Neuronal stem cell (in vitro differentiated cells): ENCODE data around the gene RPL10A.
A peak's percentile ranks its signal among the peaks of the same experiment; 100 is the strongest.

Source experiments
- DNase-seq: peaks from one replicate; pipeline ENCODE4 v3.0.0-alpha.2; 2013; ENCODE audit warnings: low spot score
- H2AFZ ChIP-seq: one replicate; pipeline ENCODE4 v1.6.1; 2013; ENCODE audit warnings: mild to moderate bottlenecking, low read length, inconsistent platforms
- H2AK5ac ChIP-seq: 2 replicates; pipeline ENCODE4 v1.6.1; 2013; ENCODE audit warnings: low read depth, mild to moderate bottlenecking, inconsistent platforms, low read length, moderate library complexity, mixed read lengths
- H2BK120ac ChIP-seq: 2 replicates; pipeline ENCODE4 v1.6.1; 2013; ENCODE audit warnings: low read depth, mild to moderate bottlenecking, inconsistent platforms, low read length, moderate library complexity, mixed read lengths
- H2BK12ac ChIP-seq: one replicate; pipeline ENCODE4 v1.6.1; 2013; ENCODE audit warnings: low read length, inconsistent platforms
- H2BK15ac ChIP-seq: 2 replicates; pipeline ENCODE4 v1.6.1; 2013; ENCODE audit warnings: mild to moderate bottlenecking, low read length, inconsistent platforms, mixed read lengths
- H2BK5ac ChIP-seq: one replicate; pipeline ENCODE4 v1.6.1; 2013; ENCODE audit warnings: inconsistent platforms, mild to moderate bottlenecking, low read length, moderate library complexity
- H3K14ac ChIP-seq: one replicate; pipeline ENCODE4 v1.6.1; 2013; ENCODE audit warnings: low read length, inconsistent platforms
- H3K18ac ChIP-seq: 2 replicates; pipeline ENCODE4 v1.6.1; 2013; ENCODE audit warnings: low read length, inconsistent platforms
- H3K23ac ChIP-seq: 2 replicates; pipeline ENCODE4 v1.6.1; 2013; ENCODE audit warnings: low read depth, mild to moderate bottlenecking, mixed read lengths, low read length, inconsistent platforms; ENCODE audit not compliant: poor library complexity
- H3K27ac ChIP-seq: replicated peaks from 3 replicates; pipeline ENCODE4 v1.5.1; 2013; ENCODE audit warnings: low read length, inconsistent platforms
- H3K27me3 ChIP-seq, 3 experiments: 2 replicates each; pipeline ENCODE4 v1.6.1; 2013; ENCODE audit warnings: low read length in 3 of 3, mild to moderate bottlenecking in 2 of 3, inconsistent platforms in 1 of 3, low read depth in 1 of 3, mixed read lengths in 1 of 3, moderate library complexity in 1 of 3; ENCODE audit not compliant: control insufficient read depth in 3 of 3, insufficient read depth in 3 of 3
- H3K36me3 ChIP-seq, 2 donors: replicated peaks in 1 of 2; 2 replicates each; pipeline ENCODE4 v1.6.1; 2013; ENCODE audit warnings: low read length in 2 of 2; ENCODE audit not compliant: control insufficient read depth in 2 of 2, insufficient read depth in 2 of 2
- H3K4ac ChIP-seq: 2 replicates; pipeline ENCODE4 v1.6.1; 2013; ENCODE audit warnings: inconsistent platforms, mild to moderate bottlenecking, low read length, moderate library complexity
- H3K4me1 ChIP-seq, 2 donors: 1 replicate in 1 of 2; 2 replicates in 1 of 2; pipeline ENCODE4 v1.6.1; 2013; ENCODE audit warnings: low read length in 2 of 2, low read depth in 1 of 2; ENCODE audit not compliant: control insufficient read depth in 2 of 2, insufficient read depth in 1 of 2
- H3K4me2 ChIP-seq: one replicate; pipeline ENCODE4 v1.6.1; 2013; ENCODE audit warnings: mild to moderate bottlenecking, low read length, inconsistent platforms; ENCODE audit not compliant: insufficient read depth, poor library complexity, severe bottlenecking
- H3K4me3 ChIP-seq, 2 donors: 2 replicates each; pipeline ENCODE4 v1.5.1; 2013; ENCODE audit warnings: low read length in 2 of 2, mild to moderate bottlenecking in 2 of 2, inconsistent platforms in 1 of 2, moderate library complexity in 1 of 2
- H3K79me1 ChIP-seq: one replicate; pipeline ENCODE4 v1.6.1; 2013; ENCODE audit warnings: low read depth, mild to moderate bottlenecking, inconsistent platforms, low read length, moderate library complexity
- H3K9ac ChIP-seq: one replicate; pipeline ENCODE4 v1.6.1; 2013; ENCODE audit warnings: mild to moderate bottlenecking, low read depth, low read length, inconsistent platforms; ENCODE audit not compliant: poor library complexity
- H3K9me3 ChIP-seq, 2 donors: replicated peaks in 1 of 2; 2 replicates each; pipeline versions ENCODE3 to v1.6.1; 2013; ENCODE audit warnings: low read length in 2 of 2, mild to moderate bottlenecking in 2 of 2, inconsistent platforms in 1 of 2, low read depth in 1 of 2, mixed read lengths in 1 of 2, moderate library complexity in 1 of 2; ENCODE audit not compliant: control insufficient read depth in 2 of 2, insufficient read depth in 1 of 2
- H4K8ac ChIP-seq: one replicate; pipeline ENCODE4 v1.6.1; 2013; ENCODE audit warnings: low read depth, mild to moderate bottlenecking, inconsistent platforms, low read length, moderate library complexity
- H4K91ac ChIP-seq: one replicate; pipeline ENCODE4 v1.6.1; 2013; ENCODE audit warnings: low read length, low read depth, mild to moderate bottlenecking, inconsistent platforms; ENCODE audit not compliant: poor library complexity
- WGBS, 2 donors: extraction: QIAGEN DNeasy Blood & Tissue Kit; methylation state at CpG; one replicate each; pipeline ENCODE4 v1.1.7; 2013; ENCODE audit warnings: missing lambda C conversion rate in 2 of 2, mixed read lengths in 1 of 2; ENCODE audit not compliant: insufficient read length in 2 of 2, insufficient replicate concordance in 1 of 2; ENCODE audit errors: extremely low coverage in 2 of 2; 5-methylcytosine and 5-hydroxymethylcytosine counted together

The RPL10A gene

GRCh38 chr6:35501784-35502183 is 33.6 kb downstream of the RPL10A start:
- Histone ChIP-seq H2AFZ (no peak overlapping the region), H2AK5ac (no peak overlapping the region)

GRCh38 chr6:35503534-35503933 is 35.3 kb downstream of the RPL10A start:
- H3K27me3 ChIP-seq: no peaks in the 10 kb centered on the region
- no peaks in the 10 kb centered on the region for H3K79me1 ChIP-seq
- no peaks in the 10 kb centered on the region for H3K9me3 ChIP-seq
- no peak overlapping the region for H2BK5ac ChIP-seq
- DNase-seq: no peak
- no peak overlapping the region for H3K4me3 ChIP-seq
- H2BK12ac ChIP-seq: peak overlapping the region; percentile 52
- peaks cover 13 to 15% of the 10 kb centered on the region in 2 donors for H3K4me1 ChIP-seq
- H3K9ac ChIP-seq: no peak overlapping the region
- H3K27ac ChIP-seq: no peak overlapping the region
- no peak overlapping the region for H3K14ac ChIP-seq
- no peak overlapping the region for H4K91ac ChIP-seq
- H3K18ac ChIP-seq: peak overlapping the region; percentile 58
- H2BK120ac ChIP-seq: no peak overlapping the region
- no CpG with 5 or more reads among the region's 15 CpGs for WGBS, 2 donors
- peak overlapping the region; percentile 29 for H3K23ac ChIP-seq
- no peak overlapping the region for H3K4me2 ChIP-seq
- no peaks in the 10 kb centered on the region for H3K36me3 ChIP-seq
- no peak overlapping the region for H4K8ac ChIP-seq
- peak overlapping the region; percentile 40 for H2AK5ac ChIP-seq
- peak overlapping the region; percentile 4 for H2BK15ac ChIP-seq
- H3K4ac ChIP-seq: no peak overlapping the region
- no peak overlapping the region for H2AFZ ChIP-seq

More at GRCh38 chr6:35501784-35502183, 33.6 kb downstream of the RPL10A start:
- Histone ChIP-seq H3K18ac (no peak overlapping the region), H3K4me1 (peaks cover 14 to 17% of the 10 kb centered on the region in 2 donors), H3K4me3 (no peak overlapping the region), H3K23ac (no peak overlapping the region), H2BK15ac (no peak overlapping the region), H3K4ac (no peak overlapping the region), H3K14ac (no peak overlapping the region), H4K8ac (no peak overlapping the region), H2BK12ac (no peak overlapping the region), H3K27ac (no peak overlapping the region), H3K36me3 (no peaks in the 10 kb centered on the region), H4K91ac (no peak overlapping the region), H2BK5ac (no peak overlapping the region), H3K9me3 (no peaks in the 10 kb centered on the region), H3K4me2 (no peak overlapping the region), H3K27me3 (no peaks in the 10 kb centered on the region), H3K79me1 (no peaks in the 10 kb centered on the region), H2BK120ac (no peak overlapping the region), H3K9ac (no peak overlapping the region)
- no CpG with 5 or more reads among the region's 2 CpGs for WGBS, 2 donors
- no peak for DNase-seq

GRCh38 chr6:35505999-35506412 is 37.8 kb downstream of the RPL10A start:
- Histone ChIP-seq H2AK5ac (peak overlapping the region; percentile 9), H3K27ac (no peak overlapping the region), H3K36me3 (no peaks in the 10 kb centered on the region), H3K27me3 (peaks cover 0 to 7% (median under 1%) of the 10 kb centered on the region in 3 experiments), H3K4me1 (peaks cover 13 to 21% of the 10 kb centered on the region in 2 donors), H3K4me3 (no peak overlapping the region), H2BK120ac (peak overlapping the region; percentile 43), H3K79me1 (no peaks in the 10 kb centered on the region), H3K9ac (no peak overlapping the region), H2BK12ac (peak overlapping the region; percentile 78), H2BK5ac (no peak overlapping the region), H3K14ac (peak overlapping the region; percentile 57), H2BK15ac (peak overlapping the region; percentile 68), H3K18ac (peak overlapping the region; percentile 81), H4K91ac (no peak overlapping the region), H3K9me3 (no peaks in the 10 kb centered on the region), H2AFZ (peak overlapping the region; percentile 55), H3K23ac (peak overlapping the region; percentile 70), H3K4me2 (no peak overlapping the region), H4K8ac (no peak overlapping the region), H3K4ac (peak overlapping the region; percentile 93)
- no CpG with 5 or more reads among the region's 21 CpGs for WGBS, 2 donors
- no peak for DNase-seq

- no peak overlapping the region for H2BK15ac ChIP-seq
These were observed 38.3 kb downstream of the RPL10A start for GRCh38 chr6:35506536-35506935.

More at GRCh38 chr6:35506536-35506935, 38.3 kb downstream of the RPL10A start:
- Histone ChIP-seq H2BK5ac (no peak overlapping the region), H2AK5ac (no peak overlapping the region), H4K91ac (no peak overlapping the region), H4K8ac (no peak overlapping the region), H3K18ac (no peak overlapping the region), H3K9me3 (no peaks in the 10 kb centered on the region), H3K23ac (no peak overlapping the region), H3K27ac (no peak overlapping the region), H3K14ac (no peak overlapping the region), H3K4me3 (no peak overlapping the region), H2BK120ac (no peak overlapping the region), H2BK12ac (no peak overlapping the region), H3K27me3 (peaks cover 0 to 9% (median 5%) of the 10 kb centered on the region in 3 experiments), H2AFZ (no peak overlapping the region), H3K9ac (no peak overlapping the region), H3K4me1 (peaks cover 11 to 27% of the 10 kb centered on the region in 2 donors), H3K79me1 (no peaks in the 10 kb centered on the region), H3K4me2 (no peak overlapping the region), H3K36me3 (no peaks in the 10 kb centered on the region), H3K4ac (no peak overlapping the region)
- no CpG with 5 or more reads among the region's 3 CpGs for WGBS, 2 donors
- DNase-seq: no peak
